SHP77 (cell line): Measurements from ENCODE around the gene PADI4.

Source experiments
- DNase-seq, 2 experiments: peaks; one replicate each; lab custom pipeline; 2025; lab: John Stamatoyannopoulos, UW

Gene PADI4

DNA sequence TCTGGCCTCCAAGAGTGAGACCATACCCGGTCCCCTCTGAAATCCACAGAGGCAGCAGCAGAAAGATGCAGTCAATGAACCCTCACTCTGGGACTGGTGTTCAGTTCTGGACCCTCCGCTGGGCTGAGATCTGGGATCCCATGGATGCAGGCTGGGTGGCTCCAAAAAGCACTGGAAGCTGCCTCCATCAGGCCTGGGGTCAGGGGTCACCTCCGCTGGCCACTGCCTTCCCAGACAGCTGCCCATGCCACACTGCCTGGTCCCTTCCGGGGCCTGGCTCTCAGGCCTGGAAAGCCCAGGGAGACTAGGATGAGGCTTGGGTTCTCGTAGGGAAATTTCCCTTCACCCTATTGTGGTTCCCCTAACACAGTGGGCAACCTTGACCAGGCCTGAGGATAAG, 21.4 kb upstream of the PADI4 start:
- DNase-seq: no peak

DNA sequence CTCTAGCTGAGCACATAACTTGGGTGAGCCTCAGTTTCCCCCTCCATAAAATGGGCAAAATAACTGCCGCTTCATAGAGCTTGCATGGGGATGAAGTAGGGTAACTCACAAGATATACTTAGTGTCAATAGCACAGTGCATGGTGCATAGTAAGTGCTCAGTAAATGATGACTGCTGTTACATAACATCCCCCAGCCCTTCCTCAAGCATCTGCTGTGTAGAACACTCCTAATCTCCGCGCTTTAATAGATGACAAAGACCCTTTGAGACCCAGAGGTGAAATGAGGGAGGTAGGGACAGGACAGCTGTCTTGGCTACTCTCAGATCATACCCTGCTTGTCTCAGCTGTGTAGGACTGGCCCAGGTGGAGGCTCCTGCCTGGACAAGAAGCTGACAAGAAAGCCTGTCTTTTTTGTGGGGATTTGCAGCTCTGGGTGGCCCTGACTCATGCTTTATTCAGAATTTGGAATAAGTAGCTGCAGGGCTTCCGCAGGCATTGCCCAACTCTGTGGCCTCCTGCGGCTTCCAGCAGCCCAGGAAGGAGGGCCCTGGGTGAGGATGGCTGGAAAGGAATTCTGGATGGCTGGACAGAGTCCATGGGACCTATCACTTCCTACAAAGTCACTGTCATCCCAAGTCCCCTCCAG, 20.7 kb upstream of the PADI4 start:
- DNase-seq: no peak

DNA sequence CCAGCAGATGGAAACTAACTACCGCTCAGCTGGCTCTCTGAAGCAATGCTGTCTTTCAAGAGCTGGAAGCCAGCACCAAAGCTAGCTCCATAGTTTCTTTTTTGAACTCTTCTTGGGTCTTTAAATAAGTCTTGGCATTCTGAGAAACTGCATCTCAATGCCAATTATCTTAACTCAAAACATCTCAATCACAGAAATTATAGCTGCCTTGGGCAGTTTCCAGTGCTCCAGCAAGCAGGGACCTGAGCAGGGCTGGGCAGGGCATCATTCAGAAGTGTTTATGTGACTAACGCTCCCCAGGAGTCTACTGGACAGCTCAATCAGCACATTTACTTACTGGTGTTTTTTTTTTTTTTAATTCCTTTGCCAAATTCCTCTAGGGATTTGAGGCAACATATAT, 18.3 kb upstream of the PADI4 start:
- DNase-seq: no peak

DNA sequence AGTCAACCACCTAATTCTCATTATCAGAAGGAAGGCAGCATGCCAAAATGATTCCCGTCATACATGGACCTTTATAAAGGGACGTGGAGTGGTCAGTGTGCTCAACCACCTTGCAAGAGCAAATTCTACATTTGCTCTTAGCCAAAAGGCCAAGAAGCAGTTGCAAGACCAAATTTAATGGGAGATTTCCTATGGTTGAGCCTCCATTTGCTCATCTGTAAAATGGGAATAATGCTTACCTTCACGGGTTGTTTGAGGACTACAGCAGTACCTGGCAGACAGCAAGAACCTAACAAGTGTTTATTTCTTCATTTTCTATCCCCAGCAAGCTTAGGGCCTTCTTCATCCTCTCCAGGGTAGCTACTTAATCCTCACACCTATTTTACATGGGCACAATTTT, 17.4 kb upstream of the PADI4 start:
- DNase-seq: no peak

DNA sequence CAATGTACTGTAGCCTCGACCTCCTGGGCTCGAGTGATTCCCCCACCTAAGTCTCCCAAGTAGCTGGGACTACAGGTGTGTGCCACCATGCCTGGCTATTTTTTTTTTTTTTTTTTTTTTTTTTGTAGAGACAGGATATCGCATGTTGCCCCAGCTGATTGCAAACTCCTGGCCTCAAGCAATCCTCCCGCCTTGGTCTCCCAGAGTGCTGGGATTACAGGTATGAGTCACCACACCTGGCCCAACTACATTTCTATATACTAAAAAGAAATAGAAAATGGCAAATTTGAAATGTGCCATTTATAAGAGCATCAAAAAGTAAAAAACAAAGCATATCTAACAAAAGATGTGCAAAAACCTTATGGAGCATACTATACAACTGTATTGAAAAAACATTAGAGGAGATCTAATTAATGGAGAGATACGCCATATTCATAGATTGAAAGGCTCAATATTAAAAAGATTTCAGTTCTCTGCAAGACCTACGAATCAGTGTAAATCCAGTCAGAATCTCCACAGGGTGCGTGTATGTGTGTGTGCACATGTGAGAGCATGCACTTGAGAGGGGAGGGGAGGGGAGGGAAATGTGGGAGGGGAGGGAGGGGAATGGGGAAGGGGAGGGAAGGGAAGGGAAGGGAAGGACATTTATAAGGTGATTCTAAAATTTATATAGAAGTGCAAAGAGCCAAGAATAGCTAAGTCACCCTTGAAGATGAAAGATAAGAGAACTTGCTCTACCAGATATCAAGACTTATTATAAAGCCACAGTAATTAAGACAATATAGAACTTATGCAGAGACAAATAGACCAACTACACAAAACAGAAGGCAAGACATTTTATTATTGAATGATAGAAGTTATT, 15.5 kb upstream of the PADI4 start:
- DNase-seq: no peak

DNA sequence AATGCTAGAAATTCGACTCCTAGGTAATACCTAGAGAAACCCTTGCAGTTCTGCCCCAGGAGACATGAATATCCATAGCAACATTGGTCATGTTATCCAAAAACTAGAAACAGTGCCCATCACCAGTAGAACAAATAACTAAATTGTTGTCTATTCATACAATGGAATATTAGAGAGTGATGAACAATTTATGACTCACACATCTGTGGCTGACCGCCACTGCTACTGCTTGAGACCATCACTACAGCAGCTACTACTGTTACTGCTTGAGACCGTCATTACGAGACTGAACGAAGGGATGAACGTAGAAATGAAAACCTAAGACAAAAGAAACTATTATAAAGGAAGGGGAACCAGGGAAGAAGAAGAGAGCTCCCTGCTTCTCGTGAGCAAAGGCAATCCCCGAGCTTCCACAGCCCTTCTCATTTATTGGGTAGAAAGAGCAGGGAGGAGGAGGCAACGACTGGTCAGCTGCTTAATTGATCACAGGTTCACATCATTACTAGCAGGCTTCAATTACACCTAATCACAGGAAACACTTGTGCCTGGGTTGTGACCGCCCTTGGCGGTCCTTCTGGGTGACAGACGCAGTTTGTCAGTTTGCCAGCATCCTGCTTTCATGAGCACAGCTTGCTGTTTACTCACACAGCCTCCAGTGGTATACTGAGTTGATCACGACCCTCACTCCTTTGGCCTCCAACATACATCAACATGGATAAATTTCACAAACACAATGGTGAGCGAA, 14.1 kb upstream of the PADI4 start:
- no peak for DNase-seq

DNA sequence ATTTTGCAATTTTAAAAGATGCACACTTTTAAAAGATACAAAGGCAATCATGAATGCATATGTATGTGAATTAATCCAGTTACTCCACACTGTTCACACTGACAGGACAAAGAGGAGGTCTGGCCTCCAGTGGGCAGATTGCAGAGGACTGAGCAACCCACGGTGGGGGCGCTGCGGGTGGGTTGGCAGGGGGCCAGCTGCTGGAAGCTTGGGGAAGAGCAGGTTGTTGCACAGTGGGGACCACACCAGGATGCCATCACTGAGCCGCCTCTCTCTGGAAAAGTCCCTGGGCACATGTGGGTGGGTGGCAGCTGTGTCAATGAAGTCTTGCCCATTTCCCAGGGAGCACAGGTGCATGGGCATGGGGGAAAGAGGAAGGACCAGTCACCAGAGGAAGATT, 12.7 kb upstream of the PADI4 start:
- DNase-seq: no peak

DNA sequence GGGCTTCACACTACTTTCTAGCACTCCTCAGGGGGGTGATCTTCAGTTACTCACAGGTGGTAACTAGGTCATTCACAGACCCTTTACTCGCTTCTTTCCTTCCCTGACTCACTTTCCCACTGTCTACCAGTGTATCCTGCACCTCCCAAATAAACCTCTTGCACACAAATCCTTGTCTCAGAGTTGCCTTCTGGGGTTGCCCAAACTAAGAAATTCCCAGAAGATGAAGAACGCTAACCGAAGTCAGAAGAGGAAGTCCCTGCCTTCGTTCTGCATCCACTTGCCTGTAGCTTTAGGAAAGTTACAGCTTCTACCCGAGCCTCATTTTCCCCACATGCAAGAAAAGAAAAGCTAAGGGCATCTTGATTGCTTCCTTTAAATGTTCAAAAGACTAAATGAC, 11.9 kb upstream of the PADI4 start:
- no peak for DNase-seq

DNA sequence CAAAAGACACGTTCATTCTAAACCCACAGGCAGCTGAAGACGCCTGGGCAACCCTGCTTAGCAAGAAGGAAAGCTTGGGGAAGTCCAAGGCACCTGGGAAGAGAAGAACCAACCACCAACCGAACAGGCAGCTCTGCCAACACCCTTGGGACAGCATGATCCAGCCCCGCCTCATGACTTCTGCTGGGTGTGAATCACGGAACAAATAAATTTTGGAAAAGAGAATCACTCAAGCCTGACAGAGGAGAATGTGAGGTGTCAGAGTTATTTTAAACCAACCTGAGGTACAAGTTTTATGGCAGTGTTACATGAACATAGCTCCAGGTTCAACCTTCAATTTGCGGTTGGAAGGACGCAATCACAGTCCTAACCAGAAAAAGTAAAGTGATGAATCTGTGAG, 10.0 kb upstream of the PADI4 start:
- DNase-seq: no peak

DNA sequence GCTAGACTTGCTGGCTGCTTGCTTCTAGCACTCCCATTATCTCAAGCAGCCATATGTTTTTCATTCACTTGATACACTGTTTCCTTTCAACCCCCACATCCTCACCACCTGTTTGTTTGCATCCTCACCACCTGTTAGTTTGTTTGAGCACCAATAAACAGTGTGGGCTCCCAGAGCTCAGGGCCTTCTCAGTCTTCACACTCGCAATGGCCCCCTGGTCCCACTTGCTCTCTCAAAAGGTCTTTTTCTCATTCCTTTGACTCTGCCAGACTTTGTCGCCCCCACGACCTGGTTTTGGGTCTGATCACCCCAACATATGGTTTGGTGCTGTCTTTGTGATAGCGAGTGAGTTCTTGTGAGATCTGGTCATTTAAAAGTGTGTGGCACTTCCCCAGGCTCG, 6.2 kb upstream of the PADI4 start:
- DNase-seq: no peak

DNA sequence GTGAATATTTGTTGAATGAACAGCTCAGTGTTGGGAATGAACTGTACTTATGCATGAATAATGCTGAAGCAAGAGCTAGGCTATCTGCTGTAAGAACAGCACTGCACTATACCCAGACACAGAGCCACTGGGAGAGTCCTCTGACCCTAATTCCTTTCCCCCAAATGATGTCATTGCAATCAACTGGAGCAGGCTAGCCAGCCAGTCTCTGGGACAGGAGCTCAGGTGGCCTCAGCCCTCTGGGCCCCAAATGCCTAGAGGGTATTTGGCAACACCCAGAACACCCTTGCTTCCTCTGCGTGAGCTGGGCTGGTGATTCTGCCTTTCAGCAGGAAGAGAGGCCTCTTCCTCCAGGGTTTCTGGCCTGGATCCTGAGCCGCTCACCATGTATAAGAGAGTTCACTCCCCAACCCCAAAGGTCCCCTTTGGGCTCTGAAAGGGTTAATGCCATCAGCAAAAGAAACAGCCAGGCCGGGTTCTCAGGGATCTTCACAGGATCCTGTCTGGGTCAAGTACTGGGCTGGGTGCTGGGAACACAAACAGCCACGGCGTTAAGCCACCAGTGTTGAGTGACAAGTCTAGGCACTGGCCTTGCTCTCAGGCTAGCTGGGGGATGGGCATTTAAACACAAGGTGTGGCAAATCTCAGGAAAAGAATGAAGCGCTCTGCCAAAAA, 3.7 kb upstream of the PADI4 start:
- no peak for DNase-seq

DNA sequence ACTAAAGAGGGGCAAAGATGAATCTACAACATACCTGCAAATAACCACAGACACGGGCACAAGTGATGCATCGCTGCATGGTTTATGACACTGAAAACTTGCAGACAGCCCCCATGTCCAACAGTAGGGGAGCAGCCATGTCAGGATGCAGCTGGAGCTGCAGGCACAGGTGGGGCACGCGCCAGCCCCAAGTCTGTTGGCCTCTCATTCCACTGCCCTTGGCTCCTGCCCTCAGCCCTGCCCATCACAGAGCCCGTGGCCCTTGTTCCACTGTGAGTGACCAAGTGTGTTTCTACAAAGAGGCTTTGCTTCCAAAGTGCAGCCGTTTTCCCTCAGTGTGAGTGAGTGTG, 3.2 kb upstream of the PADI4 start:
- no peak for DNase-seq

DNA sequence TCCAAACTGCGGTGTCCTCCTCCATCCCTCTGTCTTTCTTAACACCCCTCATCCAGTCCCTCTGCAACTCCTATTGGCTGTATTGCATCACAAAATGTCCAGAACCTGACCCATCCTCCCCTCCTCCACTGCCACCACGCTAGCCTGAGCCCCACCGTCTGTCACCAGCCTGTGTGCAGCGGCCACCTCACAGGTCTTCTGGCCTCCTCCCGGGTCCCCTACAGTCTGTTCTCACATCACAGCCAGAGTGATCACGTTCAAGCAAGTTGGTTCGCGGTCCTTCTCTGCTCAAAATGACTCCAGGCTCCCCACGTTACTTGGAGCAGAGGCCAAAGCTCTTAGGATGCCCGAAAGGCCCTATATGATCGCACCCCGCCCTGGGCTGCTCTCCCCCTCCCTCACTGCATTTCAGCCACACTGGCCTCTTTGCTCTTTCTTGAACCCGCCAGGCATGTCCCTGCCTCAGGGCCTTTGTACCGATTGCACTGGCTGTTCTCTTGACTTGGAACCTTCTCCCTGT, 2.4 kb upstream of the PADI4 start:
- no peak for DNase-seq

DNA sequence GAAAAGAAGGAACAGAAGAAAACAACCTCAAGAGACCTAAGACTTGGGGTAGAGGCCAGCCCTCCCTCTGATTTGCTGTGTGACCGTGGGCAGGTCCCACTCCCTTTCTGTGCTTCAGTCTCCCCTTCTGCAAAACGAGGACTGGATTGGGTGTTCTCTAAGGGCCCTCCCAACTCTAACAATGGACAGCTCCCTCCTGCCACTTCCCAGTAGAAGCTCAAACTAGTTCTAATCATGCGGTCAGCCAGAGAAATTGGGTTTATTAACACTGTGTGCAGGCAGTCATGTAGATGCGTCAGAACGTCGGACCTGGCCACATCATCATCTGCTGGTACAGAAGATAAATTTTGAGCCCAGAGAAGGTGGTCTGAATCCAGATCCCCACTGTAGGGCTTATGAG, 1.6 kb upstream of the PADI4 start:
- DNase-seq: no peak

DNA sequence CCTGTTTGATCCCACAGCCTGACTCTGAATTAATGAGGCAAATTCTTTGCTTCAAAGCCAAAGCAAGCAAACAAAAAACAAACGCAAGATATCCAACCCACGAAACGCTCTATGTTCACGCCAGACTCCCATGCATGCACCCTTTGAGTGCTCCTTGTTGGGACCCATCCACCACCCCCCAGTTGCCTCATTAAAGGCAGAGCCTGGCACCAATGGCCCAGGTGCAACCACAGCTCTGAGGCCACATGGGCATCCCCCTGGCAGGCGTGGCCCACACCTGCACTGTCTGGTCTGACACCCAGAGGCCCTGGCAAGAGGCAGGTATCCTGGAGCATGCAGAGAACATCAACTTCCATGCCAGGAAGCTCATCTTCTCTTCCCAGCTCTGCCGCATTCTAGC, 1.1 kb upstream of the PADI4 start:
- DNase-seq: no peak

DNA sequence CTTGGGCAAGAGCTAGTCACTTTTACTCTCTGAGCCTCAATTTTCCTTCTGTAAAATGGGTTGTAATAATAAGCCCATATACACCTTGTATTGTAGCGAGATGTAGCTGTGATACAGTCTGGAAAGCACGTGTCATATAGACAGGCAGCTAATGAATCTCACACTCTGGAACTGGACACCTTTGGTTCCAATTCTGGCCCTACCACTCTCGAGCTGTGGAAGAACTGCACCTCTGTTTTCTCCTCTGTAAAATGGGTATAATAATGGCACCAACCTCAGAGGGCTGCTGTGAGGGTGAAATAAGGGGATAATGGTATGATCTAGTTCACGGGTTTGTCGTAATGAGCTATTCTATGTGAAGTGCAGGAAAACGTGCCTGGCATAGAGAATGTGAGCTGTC, 668 bp upstream of the PADI4 start:
- no peak for DNase-seq

DNA sequence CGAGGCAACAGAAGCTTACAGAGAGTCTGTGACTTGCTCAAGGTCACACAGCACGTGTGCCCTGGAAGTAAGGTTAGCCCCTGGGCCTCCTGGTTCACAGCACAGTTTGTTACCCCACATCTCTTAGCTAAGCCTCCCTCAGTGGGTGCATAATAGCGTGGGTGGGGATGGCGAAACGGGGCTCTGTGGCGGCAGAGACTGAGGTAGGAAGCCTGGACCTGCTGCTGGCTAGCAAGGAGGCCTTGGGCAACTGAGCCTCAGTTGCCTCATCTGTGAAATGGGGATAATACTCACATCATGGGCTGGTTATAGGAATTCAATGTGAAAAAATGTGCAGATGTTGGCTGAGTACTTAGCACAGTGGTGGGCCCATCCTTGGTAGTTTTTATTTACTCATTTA, 596 bp downstream of the PADI4 start:
- no peak for DNase-seq

DNA sequence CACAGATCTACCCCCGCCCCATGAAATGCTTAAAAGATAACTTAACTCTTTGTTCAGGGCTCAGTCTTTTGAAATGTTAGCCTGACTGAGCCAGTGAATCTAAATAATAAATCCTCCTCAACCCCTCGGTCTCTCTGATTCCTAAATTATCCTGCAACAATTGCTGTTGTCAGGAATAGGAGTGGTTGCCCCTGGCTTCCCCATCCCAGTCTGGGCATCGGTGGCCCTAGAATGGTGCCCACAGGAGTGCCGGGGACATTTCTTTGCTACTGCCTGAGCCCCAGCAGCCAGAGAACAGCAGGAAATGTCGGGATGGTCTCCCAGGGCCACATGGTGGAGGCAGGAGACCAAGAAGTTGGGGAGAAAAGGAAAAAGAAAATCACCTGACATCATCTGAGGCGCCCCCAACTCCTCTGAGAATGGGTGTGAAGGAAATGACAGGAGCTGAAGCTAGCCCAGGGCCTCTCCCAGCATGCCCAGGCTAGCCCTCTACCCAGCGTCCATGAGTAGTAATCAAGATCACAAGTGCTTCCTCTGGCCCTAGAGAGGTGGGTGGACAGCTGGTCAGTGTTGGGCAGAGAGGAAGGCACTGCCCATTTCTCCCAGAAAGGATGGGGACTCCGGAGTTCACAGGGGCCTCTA, 1.6 kb downstream of the PADI4 start:
- no peak for DNase-seq

DNA sequence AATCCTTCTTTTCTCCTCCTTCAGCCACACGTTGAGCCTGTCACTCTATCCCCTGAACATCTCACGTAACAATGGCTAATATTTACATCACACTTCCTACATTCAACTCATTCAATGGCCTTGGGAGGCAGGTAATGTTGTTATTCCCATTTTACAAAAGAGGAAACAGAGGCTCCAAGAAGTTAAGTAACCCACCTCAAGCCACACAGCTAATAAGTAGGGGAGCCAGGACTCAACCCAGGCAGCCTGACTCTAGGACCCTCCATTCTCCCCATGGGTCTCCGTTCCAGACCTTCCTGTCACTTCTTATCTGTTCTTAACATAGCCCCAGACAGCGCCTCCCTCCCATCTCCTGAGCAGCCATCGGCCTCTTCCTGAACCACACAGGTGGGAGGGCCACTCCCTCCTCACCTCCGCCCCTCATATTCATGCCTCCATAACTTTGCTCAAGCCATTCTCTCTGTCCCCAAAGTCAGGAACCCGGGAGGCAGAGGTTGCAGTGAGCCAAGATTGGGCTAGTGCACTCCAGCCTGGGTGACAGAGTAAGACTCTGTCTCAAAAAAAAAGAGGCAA, 2.2 kb downstream of the PADI4 start:
- no peak for DNase-seq

DNA sequence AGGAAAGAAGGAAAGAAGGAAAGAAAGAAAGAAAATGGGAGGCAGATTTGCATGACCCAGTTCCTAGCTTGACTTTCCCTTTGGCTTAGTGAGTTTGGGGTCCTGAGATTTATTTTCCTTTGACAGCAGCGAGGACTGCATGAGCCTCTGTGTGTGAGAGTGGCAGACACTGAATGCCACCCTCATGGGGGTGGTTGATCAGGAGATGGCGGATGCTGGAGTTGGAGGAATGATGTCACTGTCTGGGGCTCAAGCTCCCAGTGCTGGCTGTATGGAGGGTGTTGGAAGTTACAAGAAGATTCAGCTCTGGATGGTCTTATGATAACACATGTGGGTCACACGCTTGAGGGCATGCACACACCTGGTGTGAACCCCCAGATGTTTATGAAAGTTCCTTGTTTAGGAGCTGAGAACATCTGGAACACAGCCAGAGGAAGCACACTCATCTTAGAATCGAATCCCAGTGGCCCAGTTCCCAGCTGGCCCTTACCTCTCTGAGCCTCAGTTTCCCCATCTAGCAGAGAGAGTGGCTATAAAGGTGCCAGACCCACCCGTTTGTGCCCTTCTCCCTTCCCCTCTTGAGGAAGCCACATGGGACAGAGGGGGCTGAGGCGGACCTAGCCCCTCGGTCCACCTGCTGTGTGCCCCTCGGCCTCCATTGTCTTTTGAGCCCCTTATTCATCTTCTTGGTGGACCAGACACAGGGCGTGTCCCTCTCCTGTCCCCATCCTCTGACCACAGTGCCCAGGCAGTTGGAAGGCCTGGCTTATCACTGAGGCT, 5.7 kb downstream of the PADI4 start:
- no peak for DNase-seq

DNA sequence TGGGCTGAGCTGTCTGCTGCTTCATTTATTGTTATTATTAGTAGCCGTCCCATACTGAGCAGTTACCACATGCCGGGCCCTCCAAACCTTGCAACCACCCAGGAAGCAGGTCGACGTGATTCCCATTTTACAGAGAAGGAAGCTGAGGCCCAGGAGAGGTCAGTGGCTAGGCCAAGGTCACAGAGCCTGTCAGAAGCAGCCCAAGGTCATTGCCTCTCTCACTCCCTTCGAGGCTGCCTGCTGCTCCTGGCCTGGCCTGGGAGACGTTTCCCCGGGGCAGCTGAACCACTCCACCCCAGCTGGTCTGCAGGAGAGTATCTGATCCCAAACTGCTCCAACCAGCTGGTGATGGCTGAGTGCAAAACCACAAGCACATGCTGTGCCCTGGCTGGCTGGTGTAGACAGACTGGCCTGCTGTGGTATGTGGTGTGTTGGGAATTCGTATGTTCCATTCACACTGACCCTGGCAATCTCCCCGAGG, 6.5 kb downstream of the PADI4 start:
- peak in 1 of 2 experiments; percentile 10 for DNase-seq
